Epithelial cell of proximal tubule (primary cell): ENCODE data around the gene CA10. TPM values are rescaled to one million over a fixed set of nuclear protein-coding genes. Genes with fewer than 3 reads are reported as not detected.

Experiments
- DNase-seq: peaks from one replicate; pipeline ENCODE4 v3.0.0-alpha.2; 2011; ENCODE audit warnings: low read depth
- H3K4me3 ChIP-seq: 2 replicates; pipeline ENCODE4 v1.5.1; 2011; ENCODE audit warnings: low read depth, mild to moderate bottlenecking, low read length
- CTCF ChIP-seq: conservative IDR thresholded peaks from 2 replicates; pipeline ENCODE4 v1.5.1; 2012; ENCODE audit warnings: low read depth, mild to moderate bottlenecking, low read length
- total RNA-seq: library from RNA; depleted of rRNA; stranded (reverse); fragments of >200 nt; gene quantifications from 2 replicates; pipeline ENCODE4 v1.2.3, GENCODE V29; 2015

Gene CA10
- total RNA-seq, 1 donor from 2014 or later = 0.58 TPM

GRCh38 chr17:52147431-52147830 is 11.1 kb downstream of the CA10 start:
- DNase-seq = peak; percentile 49
- no peak for TF ChIP-seq CTCF
- no peak overlapping the region for H3K4me3 ChIP-seq

- no peak overlapping the region for H3K4me3 ChIP-seq
- TF ChIP-seq CTCF = no peak
- DNase-seq = peak; percentile 77
Observed at GRCh38 chr17:52145476-52145875, 13.0 kb downstream of the CA10 start.

- no peak overlapping the region for H3K4me3 ChIP-seq
- TF ChIP-seq CTCF = no peak
- DNase-seq = no peak
Observed at GRCh38 chr17:52143542-52143941, 15.0 kb downstream of the CA10 start.

- H3K4me3 ChIP-seq = no peak overlapping the region
- DNase-seq = no peak
- no peak for TF ChIP-seq CTCF
Observed at GRCh38 chr17:52140601-52141000, 17.9 kb downstream of the CA10 start.

- TF ChIP-seq CTCF = no peak
- H3K4me3 ChIP-seq = no peak overlapping the region
- no peak for DNase-seq
Observed at GRCh38 chr17:52138752-52139151, 19.8 kb downstream of the CA10 start.

- TF ChIP-seq CTCF = no peak
- DNase-seq = no peak
- no peak overlapping the region for H3K4me3 ChIP-seq
Observed at GRCh38 chr17:52138350-52138749, 20.2 kb downstream of the CA10 start.

GRCh38 chr17:52136166-52136565 is 22.3 kb downstream of the CA10 start:
- no peak for DNase-seq
- TF ChIP-seq CTCF = no peak
- H3K4me3 ChIP-seq = no peak overlapping the region
